HG03139 (cell line): Measurements from ENCODE around the gene CLDN4.

ENCODE experiments used
- ATAC-seq: cut with Tn5 transposase; IDR thresholded peaks from one replicate; pipeline ENCODE4 v1.9.1; 2021; ENCODE audit not compliant: unreplicated experiment

Gene CLDN4

DNA sequence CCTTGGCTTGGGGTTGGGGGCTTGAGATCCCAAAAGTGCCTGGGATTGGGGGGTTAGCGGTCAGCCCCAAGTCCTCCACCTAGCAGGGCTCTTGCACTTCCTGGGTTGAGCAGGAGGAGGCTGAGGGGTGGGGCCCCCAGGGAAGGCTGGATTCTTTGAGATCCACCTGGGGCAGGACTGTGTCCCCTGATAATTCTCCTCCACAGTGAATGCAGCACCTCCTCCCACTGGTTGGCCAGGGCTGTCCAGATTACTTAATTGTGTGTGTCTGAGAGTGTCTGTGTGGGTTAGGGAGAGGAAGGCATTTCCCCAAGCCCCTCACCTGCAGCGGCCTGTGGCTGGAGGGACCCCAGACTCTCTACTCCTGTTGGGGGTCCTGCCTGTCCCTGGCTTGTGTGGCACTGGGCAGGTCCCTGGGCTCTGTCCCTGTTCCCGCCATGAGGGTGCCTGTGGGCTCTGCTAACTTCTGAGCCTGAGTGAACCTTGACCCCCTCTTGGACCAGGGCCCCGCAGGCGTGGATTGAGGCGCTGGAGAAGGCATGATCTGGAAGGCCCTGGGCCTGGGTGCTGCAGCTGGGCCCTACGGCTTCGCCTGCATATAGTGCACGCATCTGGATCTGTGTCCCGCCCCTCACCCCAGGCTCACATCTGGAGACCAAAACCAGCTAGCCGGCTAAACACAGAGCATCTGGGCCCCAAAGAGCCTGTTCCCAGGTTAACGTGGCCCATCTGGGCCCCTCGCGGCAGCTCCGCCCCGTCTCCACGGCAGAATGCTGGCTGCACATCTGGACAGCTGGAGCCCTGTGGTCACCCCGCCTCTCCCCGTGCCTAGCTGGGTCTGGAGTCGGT, 40.6 kb downstream of the CLDN4 start:
- no peak for ATAC-seq

DNA sequence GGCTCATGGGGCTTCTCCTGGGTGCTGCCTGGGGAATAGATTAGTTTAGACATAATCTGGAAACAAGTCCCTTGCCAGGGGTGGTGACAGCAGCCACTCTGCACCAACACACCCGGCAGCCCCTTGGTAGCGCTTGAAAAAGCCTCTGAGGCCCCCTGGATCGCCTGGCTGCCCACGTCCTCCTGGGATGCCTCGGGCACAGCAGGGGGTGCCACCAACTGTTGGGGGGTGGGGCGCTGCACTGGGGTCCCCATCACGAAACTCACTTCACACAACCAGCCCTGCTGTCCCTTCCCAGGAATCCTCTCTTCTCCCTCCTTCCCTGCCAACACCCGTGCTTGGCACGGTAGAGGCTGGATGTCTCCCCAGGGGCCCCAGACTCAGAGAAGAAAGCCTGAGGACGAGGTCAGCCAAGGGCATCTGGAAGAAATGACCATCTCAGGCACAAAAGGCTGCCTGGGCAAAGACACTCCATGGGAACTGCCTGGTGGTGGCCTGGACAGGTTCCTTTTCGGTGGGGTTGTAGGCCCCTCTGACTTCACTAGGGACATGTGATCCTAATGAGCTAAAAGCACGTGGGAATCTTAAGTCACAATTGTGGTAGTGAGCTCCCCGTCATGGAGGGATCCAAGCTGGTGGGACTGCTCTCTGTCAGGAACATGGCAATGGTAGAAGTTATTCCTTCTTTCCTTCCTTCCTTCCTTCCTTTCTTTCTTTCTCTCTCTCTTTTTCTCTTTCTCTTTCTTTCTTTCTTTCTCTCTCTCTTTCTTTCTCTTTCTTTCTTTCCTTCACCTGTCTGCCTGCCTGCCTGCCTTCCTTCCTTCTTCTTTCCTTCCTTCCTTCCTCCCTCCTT, 41.5 kb downstream of the CLDN4 start:
- no peak for ATAC-seq

DNA sequence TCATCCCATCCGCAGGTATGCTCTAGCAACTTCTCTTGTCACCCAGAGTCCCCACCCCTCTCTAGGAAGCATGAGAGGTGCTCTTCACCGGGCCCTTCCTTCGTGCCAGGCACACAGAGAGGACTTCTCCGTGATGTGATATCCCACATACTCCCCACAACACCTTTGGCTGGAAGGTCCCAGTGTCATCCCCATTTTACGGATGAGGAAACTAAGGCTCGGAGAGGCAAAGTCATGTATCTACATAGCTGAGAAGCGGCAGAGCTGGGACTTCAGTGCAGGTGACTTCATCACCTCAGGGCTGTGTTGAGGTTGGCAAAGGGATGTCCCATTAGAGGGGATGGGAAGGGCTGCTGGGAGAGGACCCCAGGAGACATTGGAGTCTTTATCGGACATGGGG, 45.6 kb downstream of the CLDN4 start:
- ATAC-seq = no peak

DNA sequence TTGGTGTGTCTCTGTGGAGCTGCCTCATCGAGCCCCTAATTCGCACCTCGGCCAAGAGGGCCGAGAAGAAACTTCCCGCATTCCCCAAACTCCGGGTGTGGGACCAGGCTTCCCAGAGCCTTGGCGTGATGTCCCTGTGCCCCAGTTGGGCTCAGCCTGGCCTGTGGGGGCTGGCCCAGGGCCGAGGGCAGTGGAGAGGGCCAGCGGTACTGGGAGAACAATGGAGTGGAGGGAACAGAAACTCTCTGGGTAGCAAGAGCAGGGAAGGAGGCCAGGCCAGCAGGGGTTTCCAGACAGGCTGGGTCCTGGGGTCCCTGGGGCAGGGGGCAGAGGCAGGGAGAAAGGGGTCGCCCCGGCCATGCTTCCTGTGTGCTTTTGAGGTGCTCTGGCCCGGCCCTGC, 46.2 kb downstream of the CLDN4 start:
- no peak for ATAC-seq

DNA sequence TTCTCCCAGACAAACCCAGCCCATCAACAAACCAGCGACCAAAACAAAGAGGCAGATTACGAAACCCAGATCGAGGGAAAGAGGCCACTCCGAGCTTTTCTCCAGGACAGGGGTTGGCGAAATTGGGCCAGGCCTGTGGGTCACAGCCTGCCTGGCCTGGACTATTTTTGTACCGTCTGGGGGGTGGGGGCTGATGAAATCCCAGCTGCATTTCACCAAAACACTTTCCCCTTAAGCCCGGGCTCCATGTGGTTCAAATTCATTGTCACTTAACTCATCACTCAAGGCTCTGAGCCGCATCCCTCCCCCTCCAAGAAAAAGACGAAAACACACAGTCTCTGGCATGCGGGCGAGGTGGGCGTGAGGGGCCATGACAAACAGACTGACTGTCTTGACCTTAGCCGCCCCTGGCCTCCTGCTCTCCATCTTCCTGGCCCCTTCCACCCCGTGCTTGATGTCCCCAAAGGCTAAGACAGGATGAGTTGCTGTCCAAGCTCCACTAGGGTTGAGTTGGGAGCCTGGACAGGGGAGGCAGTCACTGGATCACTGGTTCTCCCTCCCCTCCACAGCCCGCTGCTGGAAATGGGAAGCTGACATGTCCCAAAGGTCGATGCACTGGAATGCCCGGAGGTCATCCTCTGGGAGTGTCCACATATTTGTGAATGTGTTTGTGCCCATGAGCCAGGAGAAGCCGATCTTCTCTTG, 49.3 kb downstream of the CLDN4 start:
- ATAC-seq = no peak

DNA sequence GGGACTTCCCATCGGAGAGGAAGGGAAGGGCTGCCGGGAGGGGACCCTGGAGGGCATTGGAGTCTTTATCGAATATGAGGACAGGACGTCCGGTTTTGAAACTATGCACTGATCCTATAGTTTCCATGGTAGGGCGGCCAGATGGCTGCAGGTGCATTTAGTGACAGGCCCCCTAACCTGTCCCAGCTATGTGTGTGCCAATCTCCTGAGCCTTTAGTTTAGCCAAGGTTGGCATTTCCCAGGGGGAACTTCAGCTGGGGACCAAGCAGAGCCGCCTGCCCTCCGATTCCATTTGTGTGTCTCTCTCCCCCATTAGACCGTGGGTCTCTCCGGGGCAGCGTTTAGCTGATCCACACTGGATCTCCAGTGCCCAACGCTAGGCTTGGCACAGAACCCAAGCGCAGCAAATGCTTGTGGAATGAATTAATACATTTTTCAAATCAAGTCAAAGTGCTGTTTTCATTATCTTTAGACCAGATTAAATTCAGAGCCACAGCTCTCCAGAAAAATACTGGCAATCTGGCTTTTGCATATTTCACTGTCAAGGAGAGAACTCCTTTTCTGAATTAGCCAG, 50.0 kb downstream of the CLDN4 start:
- ATAC-seq = no peak

DNA sequence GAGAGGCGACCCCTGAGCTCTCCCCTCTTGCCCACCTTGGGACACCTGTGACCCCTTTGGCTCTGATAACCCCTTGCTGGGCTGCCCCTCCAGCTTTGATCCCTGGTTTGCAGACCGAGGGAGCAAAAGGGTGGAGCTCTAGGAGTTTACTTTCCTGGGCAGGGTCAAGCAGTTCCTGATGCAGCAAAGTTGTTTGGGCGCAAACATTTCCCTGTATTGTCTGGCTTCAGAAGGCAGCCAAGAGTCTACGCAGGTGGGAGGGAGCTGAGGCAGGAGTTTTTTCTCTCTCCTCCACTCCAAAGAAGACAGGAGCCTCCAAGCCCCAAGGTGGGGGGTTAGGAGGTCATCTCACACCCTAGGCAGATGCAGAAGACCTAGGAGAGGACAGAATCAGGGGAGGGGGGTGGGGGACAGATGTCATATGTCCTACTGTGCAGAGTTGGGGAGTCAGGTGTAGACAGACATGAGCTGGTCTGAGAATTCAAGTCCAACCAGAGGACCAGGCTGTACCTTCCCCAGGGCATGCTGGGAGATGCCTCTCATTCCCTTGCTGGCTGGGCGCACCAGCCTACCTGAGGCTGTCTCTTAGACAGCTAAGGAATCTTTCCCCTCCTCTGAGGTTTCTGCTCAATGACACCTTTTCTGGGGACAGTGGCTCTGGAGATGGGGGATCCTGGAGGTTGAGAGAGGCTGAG, 50.7 kb downstream of the CLDN4 start:
- ATAC-seq = no peak

DNA sequence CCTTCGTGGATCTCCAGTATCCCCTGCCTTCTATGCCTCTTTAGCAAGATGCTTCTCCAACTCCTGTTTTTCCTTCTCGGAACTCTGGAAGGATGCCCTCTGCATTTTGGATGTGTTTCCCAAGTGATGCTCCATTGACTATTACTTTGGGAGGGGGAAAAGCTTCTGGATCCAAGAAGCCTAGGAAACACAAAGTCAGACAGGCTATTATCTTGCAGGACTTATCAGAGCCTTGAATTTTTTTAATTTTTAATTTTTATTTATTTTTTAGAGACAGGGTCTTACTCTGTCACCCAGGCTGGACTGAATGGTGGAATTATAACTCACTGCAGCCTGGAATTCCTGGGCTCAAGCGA, 51.2 kb downstream of the CLDN4 start:
- ATAC-seq = no peak
